H1 (cell line): ENCODE measurements around the gene CHST8. TPM values are rescaled to one million over a fixed set of nuclear protein-coding genes. Genes with fewer than 3 reads are reported as not detected.

Experiments used
- ATF3 ChIP-seq: IDR thresholded peaks from 2 replicates; pipeline ENCODE4 v1.6.1; 2011; ENCODE audit warnings: low read depth, mild to moderate bottlenecking, low read length; ENCODE audit not compliant: insufficient read depth
- BCL11A ChIP-seq, 2 experiments: IDR thresholded peaks; one replicate each; pipeline ENCODE4 v1.6.1; 2011; ENCODE audit warnings: low read depth in 2 of 2, low read length in 2 of 2, mild to moderate bottlenecking in 2 of 2
- CHD7 ChIP-seq: fragments of 300-600 bp; sonication (generic); IDR thresholded peaks from 2 replicates; pipeline ENCODE4 v1.7.1; 2012; ENCODE audit warnings: low read length, moderate library complexity, mild to moderate bottlenecking, inconsistent platforms; ENCODE audit not compliant: insufficient replicate concordance
- CREB1 ChIP-seq: IDR thresholded peaks from 2 replicates; pipeline ENCODE4 v1.6.1; 2012; ENCODE audit warnings: inconsistent platforms
- EZH2 ChIP-seq: fragments of 200-600 bp; sonication (generic); IDR thresholded peaks from 2 replicates; pipeline ENCODE4 v1.7.1; 2012; ENCODE audit warnings: low read depth, mild to moderate bottlenecking, moderate library complexity, low read length, inconsistent platforms; ENCODE audit not compliant: severe bottlenecking
- RNF2 ChIP-seq: fragments of 200-900, 300-1000 bp; sonication (generic); IDR thresholded peaks from 2 replicates; pipeline ENCODE4 v1.7.1; 2016; ENCODE audit warnings: borderline replicate concordance, low read depth, mild to moderate bottlenecking, antibody characterized with exemption, low read length; ENCODE audit not compliant: poor library complexity, severe bottlenecking; ENCODE audit errors: missing control alignments
- SIN3A ChIP-seq, 2 experiments: IDR thresholded peaks in 1 of 2; conservative IDR thresholded peaks in 1 of 2; 2 replicates each; pipeline ENCODE4 v1.6.1; 2011 to 2012; ENCODE audit warnings: low read length in 2 of 2, improper control_type of control experiment in 1 of 2, low read depth in 1 of 2, mild to moderate bottlenecking in 1 of 2
- TAF1 ChIP-seq: IDR thresholded peaks from 2 replicates; pipeline ENCODE4 v1.6.1; 2011; ENCODE audit warnings: mild to moderate bottlenecking, low read depth, low read length
- polyA plus RNA-seq, 7 experiments: library from polyadenylated mRNA; depleted of rRNA in 3 of 7; stranded (reverse) in 5 of 7; unstranded in 2 of 7; fragments of >200 nt in 5 of 7; fragments of 200-250 nt in 2 of 7; gene quantifications; 1 replicate in 5 of 7; 2 replicates in 1 of 7; 4 replicates in 1 of 7; pipeline versions ENCODE4 v1.2.1 to v1.2.3, GENCODE V29; 2011 to 2013; ENCODE audit warnings: missing spikeins in 2 of 7, mixed read lengths in 2 of 7
- total RNA-seq: library from RNA; stranded (reverse); fragmentation: NEBNext Ultra II Directional; extraction: Animal tissue kit (Norgen Biotek cat#: 25700); gene quantifications from 2 replicates; pipeline ENCODE4 v1.2.1, GENCODE V29; 2021

Gene CHST8
- total and polyA plus RNA-seq, 2 of the 8 experiments (the other 6 are each of a cell fraction or from before 2014, with no cell fraction given) = 10.8 to 28.2 TPM

GRCh38 chr19:33653684-33654083, 31.9 kb downstream of the CHST8 start (continued):
- no peak for TF ChIP-seq CHD7
- TF ChIP-seq SIN3A (conservative IDR thresholded peaks at IDR 0.05 in 1 of 2, IDR thresholded peaks at IDR 0.05 in 1 of 2; ENCODE audit: low read depth in 1 of 2, low read length in 2 of 2) = no peak
- no peak for TF ChIP-seq BCL11A (IDR thresholded peaks at IDR 0.05; ENCODE audit: low read depth in 2 of 2, low read length in 2 of 2)
- no peak for TF ChIP-seq CREB1
- TF ChIP-seq EZH2 = no peak
- TF ChIP-seq ATF3 = no peak
- TF ChIP-seq TAF1 = no peak
- no peak for TF ChIP-seq RNF2
